ENCODE measurements around the gene STIM2. TPM values are rescaled to one million over a fixed set of nuclear protein-coding genes. Genes with fewer than 3 reads are reported as not detected.

The STIM2 gene
- total RNA-seq, 4 donors from 2014 or later, result 3.4 to 13.4 (median 8.2) TPM

- no peak overlapping the region for H3K27ac ChIP-seq
- no peak for TF ChIP-seq POLR2A (IDR thresholded peaks at IDR 0.05)
- TF ChIP-seq CTCF (IDR thresholded peaks at IDR 0.05), result no peak
- no peaks in the 10 kb centered on the region for H3K36me3 ChIP-seq
- 79 to 100% methylated on average over 2 of the region's 2 CpGs for WGBS, 2 donors
- no peak for DNase-seq
- H3K4me3 ChIP-seq, result no peak overlapping the region
- H3K27me3 ChIP-seq, result no peaks in the 10 kb centered on the region
- intact Hi-C loops (cut with DNase I), result no loop called here
- H3K9me3 ChIP-seq, result no peaks in the 10 kb centered on the region
- no peaks in the 10 kb centered on the region for H3K4me1 ChIP-seq
These were observed 92.2 kb downstream of the STIM2 start for GRCh38 chr4:26952891-26953290.

- Histone ChIP-seq H3K4me3 (no peak overlapping the region), H3K27ac (no peak overlapping the region), H3K9me3 (no peaks in the 10 kb centered on the region), H3K4me1 (no peaks in the 10 kb centered on the region), H3K36me3 (no peaks in the 10 kb centered on the region), H3K27me3 (no peaks in the 10 kb centered on the region)
- 56 to 62% methylated on average over 2 of the region's 2 CpGs for WGBS, 2 donors
- TF ChIP-seq CTCF (IDR thresholded peaks at IDR 0.05) (no peak), POLR2A (IDR thresholded peaks at IDR 0.05) (no peak)
- intact Hi-C loops (cut with DNase I), result no loop called here
- no peak for DNase-seq
These were observed 92.7 kb downstream of the STIM2 start for GRCh38 chr4:26953366-26953765.

GRCh38 chr4:26953770-26954423, 93.3 kb downstream of the STIM2 start:
- no peaks in the 10 kb centered on the region for H3K27me3 ChIP-seq
- no peak overlapping the region for H3K27ac ChIP-seq
- TF ChIP-seq POLR2A (IDR thresholded peaks at IDR 0.05) (no peak), CTCF (IDR thresholded peaks at IDR 0.05) (no peak)
- H3K4me3 ChIP-seq, result no peak overlapping the region
- intact Hi-C loops (cut with DNase I), result no loop called here
- whole genome bisulfite sequencing, 2 donors, result 84 to 91% methylated on average over 3 of the region's 3 CpGs
- no peaks in the 10 kb centered on the region for H3K9me3 ChIP-seq
- no peaks in the 10 kb centered on the region for H3K4me1 ChIP-seq
- no peaks in the 10 kb centered on the region for H3K36me3 ChIP-seq
- DNase-seq, result no peak

- intact Hi-C loops (cut with DNase I), result no loop called here
- no peak for DNase-seq
- TF ChIP-seq CTCF (IDR thresholded peaks at IDR 0.05), result no peak
- no peak for TF ChIP-seq POLR2A (IDR thresholded peaks at IDR 0.05)
- Histone ChIP-seq H3K9me3 (no peaks in the 10 kb centered on the region), H3K27ac (no peak overlapping the region), H3K4me3 (no peak overlapping the region), H3K36me3 (no peaks in the 10 kb centered on the region), H3K4me1 (no peaks in the 10 kb centered on the region), H3K27me3 (no peaks in the 10 kb centered on the region)
- 46 to 83% methylated on average over 2 of the region's 2 CpGs for WGBS, 2 donors
These were observed 94.6 kb downstream of the STIM2 start for GRCh38 chr4:26955241-26955640.

GRCh38 chr4:26958925-26959653, 98.4 kb downstream of the STIM2 start:
- TF ChIP-seq CTCF (IDR thresholded peaks at IDR 0.05), result no peak
- no peak for TF ChIP-seq POLR2A (IDR thresholded peaks at IDR 0.05)
- Histone ChIP-seq H3K27me3 (no peaks in the 10 kb centered on the region), H3K36me3 (no peaks in the 10 kb centered on the region), H3K27ac (no peak overlapping the region), H3K4me3 (no peak overlapping the region), H3K4me1 (peaks cover 0 to 2% (median 0%) of the 10 kb centered on the region in 3 donors), H3K9me3 (no peaks in the 10 kb centered on the region)
- intact Hi-C loops (cut with DNase I), result no loop called here
- DNase-seq, result no peak
- 68 to 79% methylated on average over 4 of the region's 4 CpGs for WGBS, 2 donors

Measured in esophagus squamous epithelium (tissue), 5 donors.